ENCODE measurements around the gene CLCN6. TPM values are rescaled to one million over a fixed set of nuclear protein-coding genes. Genes with fewer than 3 reads are reported as not detected.
A peak's percentile ranks its signal among the peaks of the same experiment; 100 is the strongest.

Gene CLCN6
- polyA plus RNA-seq, 2 of the 4 experiments (the other 2 are of a cell fraction), result 5.7 to 9.0 TPM

GRCh38 chr1:11862890-11863289, 56.9 kb downstream of the CLCN6 start:
- CTCF ChIA-PET, result no interaction called here
- FAIRE-seq, result no peak
- POLR2A ChIA-PET, result no interaction called here

GRCh38 chr1:11868331-11868980, 62.5 kb downstream of the CLCN6 start:
- H3K4me2 ChIP-seq, result no peak overlapping the region
- TF ChIP-seq RARB (CRISPR knock-in tag; IDR thresholded peaks at IDR 0.05), result no peak
- no peak for FAIRE-seq
- H3K9me3 ChIP-seq, result no peaks in the 10 kb centered on the region
- no peaks in the 10 kb centered on the region for H3K4me1 ChIP-seq
- POLR2A ChIA-PET, result no interaction called here
- no peak for ATAC-seq
- 25% methylated on average over 10 of the region's 13 CpGs for WGBS (ENCODE audit: missing lambda C conversion rate)
- H3K27ac ChIP-seq, result no peak overlapping the region
- no peak for DNase-seq (ENCODE audit: low read depth in 1 of 2, low spot score in 1 of 2)
- no peak overlapping the region for H3K4me3 ChIP-seq
- CTCF ChIA-PET, result interaction anchor here (0.6 to 3.6 kb wide), 7 partner anchors 12 to 830 kb away, joined by 3 to 15 read pairs (median 4); no protein-coding TSS in a partner anchor

More at GRCh38 chr1:11862890-11863289, 56.9 kb downstream of the CLCN6 start:
- Histone ChIP-seq H3K27ac (no peak overlapping the region), H3K4me3 (no peak overlapping the region), H3K9me3 (no peaks in the 10 kb centered on the region), H3K4me2 (no peak overlapping the region), H3K4me1 (no peaks in the 10 kb centered on the region; the same call in 2 of the 3 replicates)
- TF ChIP-seq MAFK (IDR thresholded peaks at IDR 0.05; ENCODE audit: partially characterized antibody), result no peak
- peak in 1 of 2 experiments; percentile 18; a peak in 1 of 6 replicates for ATAC-seq
- 16% methylated on average over 6 of the region's 6 CpGs for WGBS (ENCODE audit: missing lambda C conversion rate)
- no peak for DNase-seq (ENCODE audit: low read depth in 1 of 2, low spot score in 1 of 2)

GRCh38 chr1:11869104-11869503, 63.1 kb downstream of the CLCN6 start:
- DNase-seq (ENCODE audit: low read depth in 1 of 2, low spot score in 1 of 2) (no peak), ATAC-seq (no peak), FAIRE-seq (no peak)
- ChIA-PET CTCF (interaction anchor here (1.4 to 3.6 kb wide), 4 partner anchors 11 to 98 kb away, joined by 3 to 15 read pairs (median 7); no protein-coding TSS in a partner anchor), POLR2A (no interaction called here)
- no peak overlapping the region for H3K27ac ChIP-seq
- no peaks in the 10 kb centered on the region for H3K9me3 ChIP-seq
- H3K4me1 ChIP-seq, result no peaks in the 10 kb centered on the region
- no peak for TF ChIP-seq ZSCAN20 (CRISPR knock-in tag; IDR thresholded peaks at IDR 0.05)
- no peak for TF ChIP-seq NPAS2 (CRISPR knock-in tag; IDR thresholded peaks at IDR 0.05; ENCODE audit: borderline replicate concordance)
- no peak for TF ChIP-seq NFE2L2 (conservative IDR thresholded peaks at IDR 0.05; ENCODE audit: low read length)
- TF ChIP-seq HOXB13 (CRISPR knock-in tag; IDR thresholded peaks at IDR 0.05; ENCODE audit: low read depth), result no peak
- no peak for TF ChIP-seq NR3C1 (IDR thresholded peaks at IDR 0.05)
- TF ChIP-seq SREBF2 (IDR thresholded peaks at IDR 0.05), result no peak
- no peak for TF ChIP-seq ZNF302 (CRISPR knock-in tag; IDR thresholded peaks at IDR 0.05)
- TF ChIP-seq HOXA7 (CRISPR knock-in tag; IDR thresholded peaks at IDR 0.05), result no peak
- TF ChIP-seq E2F6 (IDR thresholded peaks at IDR 0.05; ENCODE audit: borderline replicate concordance, low read depth), result no peak
- no peak for TF ChIP-seq ATOH8 (CRISPR knock-in tag; IDR thresholded peaks at IDR 0.05; ENCODE audit: low read depth)
- TF ChIP-seq EHF (CRISPR knock-in tag; IDR thresholded peaks at IDR 0.05), result no peak
- no peak for TF ChIP-seq CEBPB (IDR thresholded peaks at IDR 0.05)
- TF ChIP-seq POLR2AphosphoS2 (conservative IDR thresholded peaks at IDR 0.05; ENCODE audit: low read length), result no peak
- H3K4me3 ChIP-seq, result no peak overlapping the region
- WGBS (ENCODE audit: missing lambda C conversion rate), result 22% methylated on average over 3 of the region's 3 CpGs
- H3K4me2 ChIP-seq, result no peak overlapping the region

- FAIRE-seq, result no peak
- 13% methylated on average over 2 of the region's 5 CpGs for WGBS (ENCODE audit: missing lambda C conversion rate)
- Histone ChIP-seq H3K4me1 (no peaks in the 10 kb centered on the region), H3K27ac (no peak overlapping the region), H3K4me2 (no peak overlapping the region), H3K9me3 (no peaks in the 10 kb centered on the region), H3K4me3 (no peak overlapping the region)
- ChIA-PET POLR2A (interaction anchor here (1.4 kb wide), 1 partner anchor 38 kb away, joined by 4 read pairs; no protein-coding TSS in a partner anchor), CTCF (interaction anchor here (1.4 to 3.6 kb wide), 4 partner anchors 10 to 97 kb away, joined by 3 to 15 read pairs (median 7); no protein-coding TSS in a partner anchor)
- no peak for DNase-seq (ENCODE audit: low read depth in 1 of 2, low spot score in 1 of 2)
- no peak for ATAC-seq
- TF ChIP-seq ESRRA (IDR thresholded peaks at IDR 0.05; ENCODE audit: borderline replicate concordance, low read length), result no peak
- no peak for TF ChIP-seq MAZ (IDR thresholded peaks at IDR 0.05; ENCODE audit: borderline replicate concordance, low read depth, low read length)
- TF ChIP-seq CBX2 (IDR thresholded peaks at IDR 0.05; ENCODE audit: borderline replicate concordance, low read depth), result no peak
- TF ChIP-seq RAD21 (conservative IDR thresholded peaks at IDR 0.05 in 1 of 2, IDR thresholded peaks at IDR 0.05 in 1 of 2), result no peak
- TF ChIP-seq RCOR1 (IDR thresholded peaks at IDR 0.05; ENCODE audit: low read depth, low read length), result no peak
- no peak for TF ChIP-seq ZFP36 (IDR thresholded peaks at IDR 0.05; ENCODE audit: borderline replicate concordance, partially characterized antibody)
- no peak for TF ChIP-seq ZC3H11A (IDR thresholded peaks at IDR 0.05)
- no peak for TF ChIP-seq HEYL (CRISPR knock-in tag; IDR thresholded peaks at IDR 0.05)
- TF ChIP-seq EP300 (IDR thresholded peaks at IDR 0.05), result no peak
- no peak for TF ChIP-seq BHLHE40 (IDR thresholded peaks at IDR 0.05; ENCODE audit: low read depth, low read length)
- no peak for TF ChIP-seq GATA3 (IDR thresholded peaks at IDR 0.05; ENCODE audit: borderline replicate concordance)
- TF ChIP-seq JUN (IDR thresholded peaks at IDR 0.05), result no peak
- no peak for TF ChIP-seq HMGXB4 (CRISPR knock-in tag; IDR thresholded peaks at IDR 0.05; ENCODE audit: borderline replicate concordance)
- no peak for TF ChIP-seq TFCP2L1 (CRISPR knock-in tag; IDR thresholded peaks at IDR 0.05)
Measured at GRCh38 chr1:11869650-11870207, 63.7 kb downstream of the CLCN6 start.

All from A549 (cell line).